GM21367 (cell line): ENCODE data around the gene SLC36A2.
"Not testable (repeated sequence)": the region's sequence is repeated elsewhere in the genome, so short reads cannot be mapped to it uniquely, and the experiment has no call there.

Source experiments
- ATAC-seq: cut with Tn5 transposase; IDR thresholded peaks from one replicate; pipeline ENCODE4 v1.9.1; 2021; ENCODE audit not compliant: unreplicated experiment

Gene SLC36A2

DNA sequence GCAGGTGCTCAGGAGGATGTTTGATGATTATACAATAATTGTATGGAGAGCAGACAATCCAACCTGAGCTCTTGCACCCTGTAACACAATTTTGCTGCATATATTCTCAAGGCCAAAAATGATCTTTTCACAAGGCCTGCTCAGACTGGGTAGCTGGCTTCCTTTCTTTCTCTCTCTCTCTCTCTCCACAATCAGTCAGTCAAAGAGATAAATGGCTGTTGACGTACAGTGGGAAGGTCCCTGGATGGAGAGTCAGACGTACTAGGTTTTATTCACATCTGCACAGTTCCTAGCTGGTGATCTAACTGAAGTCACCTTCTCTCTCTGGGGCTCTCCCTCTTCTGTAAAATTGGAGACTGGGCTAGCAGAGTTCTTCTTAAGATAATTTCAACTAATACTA, 19.8 kb downstream of the SLC36A2 start:
- no peak for ATAC-seq

DNA sequence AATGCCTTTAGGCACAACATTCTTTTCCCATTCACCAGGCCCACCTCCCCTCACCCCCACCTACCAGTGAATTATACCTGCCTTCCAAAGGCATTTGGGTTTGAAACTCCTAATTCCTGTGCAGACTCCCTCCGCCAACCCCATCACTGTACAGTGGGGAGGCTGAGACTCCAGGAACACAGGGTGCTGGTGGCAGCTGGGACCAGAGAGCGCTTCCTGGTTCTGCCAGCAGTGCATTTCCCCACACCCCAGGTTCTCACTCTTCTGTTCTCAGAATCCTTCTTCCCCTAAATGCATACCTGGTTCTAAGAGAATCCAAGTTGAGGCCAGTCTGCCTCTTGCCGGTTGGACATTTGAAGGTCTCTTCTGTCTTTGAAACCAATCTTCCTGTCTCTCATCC, 21.1 kb downstream of the SLC36A2 start:
- ATAC-seq = no peak

DNA sequence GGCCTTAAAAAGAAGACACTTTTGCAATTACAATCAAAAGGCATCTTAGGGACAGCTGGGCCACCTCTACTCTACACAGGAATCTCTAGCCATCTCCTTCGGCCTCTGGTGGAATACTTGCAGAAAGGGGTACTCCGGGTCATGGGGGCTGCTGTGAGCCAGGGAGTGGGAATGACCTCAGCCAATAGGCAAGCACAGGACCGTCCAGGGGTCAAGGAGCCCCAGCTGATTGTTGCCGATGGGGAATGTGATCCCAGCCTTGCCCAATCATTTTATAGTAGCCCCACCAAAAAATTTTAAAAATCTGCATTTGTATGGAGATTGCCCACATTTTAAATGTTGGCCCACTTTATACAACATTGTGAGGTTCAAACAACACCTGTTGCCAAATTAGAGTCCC, 26.9 kb downstream of the SLC36A2 start:
- ATAC-seq = no peak

DNA sequence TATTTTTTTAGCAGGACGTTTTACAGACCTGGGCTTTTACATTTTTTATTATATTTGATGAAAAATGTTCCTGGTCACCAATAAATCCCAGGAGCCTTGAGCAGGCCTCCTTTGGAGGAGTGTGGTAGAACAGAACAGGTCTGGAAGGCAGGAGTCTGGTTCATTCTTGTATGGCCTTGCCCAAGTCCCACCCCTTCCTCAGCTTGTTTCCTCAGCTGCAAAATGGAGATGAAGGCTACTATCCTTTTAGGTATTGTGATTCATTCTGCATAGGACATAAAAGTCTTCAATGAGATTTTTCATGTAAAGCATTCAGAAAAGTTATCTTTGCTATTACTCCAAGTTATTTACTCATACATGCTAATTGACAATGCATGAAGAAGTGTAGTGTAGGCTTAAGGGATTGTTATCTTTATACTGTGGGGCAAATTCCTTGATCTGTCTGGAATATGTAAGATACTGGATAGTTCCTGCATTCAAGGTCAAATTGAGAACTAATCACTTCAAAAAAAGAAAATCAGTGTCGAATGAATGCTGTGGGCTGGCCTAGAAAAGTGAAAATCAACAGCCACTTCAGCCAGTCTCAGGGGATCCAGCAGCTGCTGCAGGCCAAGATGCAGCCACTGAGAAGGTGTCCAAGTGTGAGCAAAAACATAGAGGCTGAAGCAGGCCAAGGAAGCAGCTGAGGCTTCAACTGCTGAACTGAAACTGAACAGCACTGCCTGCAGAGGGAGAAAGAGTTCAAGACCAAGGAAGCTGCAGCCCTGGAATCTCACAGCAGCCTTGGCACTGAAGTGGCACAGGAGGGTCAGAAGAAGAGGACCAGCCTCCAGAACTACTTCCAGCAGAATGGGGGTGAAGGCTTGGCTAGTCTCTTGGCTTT, 28.3 kb downstream of the SLC36A2 start:
- peak; percentile 80 for ATAC-seq

DNA sequence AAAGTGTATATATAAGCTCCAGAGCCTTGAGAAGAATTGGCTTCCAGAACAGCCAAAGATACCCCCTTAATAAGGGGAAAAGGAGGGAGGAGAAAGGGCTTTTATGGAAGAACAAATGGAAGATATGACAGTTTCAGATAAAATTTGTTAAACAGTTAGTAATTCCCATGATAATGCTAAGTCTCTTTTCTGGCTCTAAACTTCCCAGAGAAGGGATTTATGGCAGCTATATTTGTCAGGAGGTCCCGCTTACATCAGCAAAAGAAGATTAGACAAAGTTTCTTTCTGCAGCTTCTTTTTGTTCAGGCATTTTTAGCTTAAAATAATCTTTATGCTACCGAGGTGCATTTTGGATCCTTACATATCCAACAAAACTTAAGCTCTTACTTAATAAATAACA, 29.5 kb downstream of the SLC36A2 start:
- ATAC-seq = no peak

DNA sequence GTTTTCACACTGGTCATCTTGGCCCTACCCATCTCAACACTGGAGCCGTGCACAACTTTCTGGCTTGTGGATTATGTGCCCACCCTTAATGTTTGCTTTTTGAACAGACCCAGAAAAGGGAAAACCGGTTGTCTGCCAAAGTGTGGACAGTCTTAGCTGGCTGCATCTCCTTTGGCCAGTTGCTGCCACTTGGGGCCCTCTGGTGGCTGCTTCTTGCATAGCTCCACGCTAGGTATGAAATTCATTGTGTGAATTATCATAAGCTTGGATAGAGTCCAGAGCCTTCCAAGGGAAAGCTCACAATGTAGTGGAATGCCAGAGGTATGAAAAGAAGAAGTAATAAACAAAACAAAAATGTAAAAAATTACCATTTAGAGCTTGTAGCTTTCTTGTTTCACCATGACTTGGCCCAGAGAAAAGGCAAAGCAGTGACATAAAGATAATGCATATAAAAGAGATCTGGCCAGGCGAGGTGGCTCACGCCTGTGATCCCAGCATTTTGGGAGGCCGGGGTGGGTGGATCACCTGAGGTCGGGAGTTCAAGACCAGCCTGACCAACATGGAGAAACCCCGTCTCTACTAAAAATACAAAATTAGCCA, 31.3 kb downstream of the SLC36A2 start:
- ATAC-seq = peak; percentile 70

DNA sequence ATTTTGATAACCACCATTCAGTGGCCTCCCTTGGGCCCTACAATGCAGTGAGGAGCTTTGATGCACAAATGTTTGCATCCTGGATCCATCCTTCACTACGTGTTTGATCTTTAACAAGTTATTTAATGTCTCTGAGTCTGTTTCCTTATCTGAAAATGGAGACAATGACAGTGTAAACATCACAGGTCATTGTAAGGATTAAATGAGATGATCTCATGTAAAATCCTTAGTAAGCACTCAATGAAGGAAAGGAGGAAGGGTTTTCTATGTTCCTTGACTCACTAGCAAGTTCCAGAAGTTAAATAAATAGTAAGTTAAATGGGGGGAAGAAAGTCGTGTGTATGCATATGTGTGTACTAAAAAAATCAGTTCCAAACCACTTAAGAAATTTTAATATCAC, 34.0 kb downstream of the SLC36A2 start:
- ATAC-seq = no peak

DNA sequence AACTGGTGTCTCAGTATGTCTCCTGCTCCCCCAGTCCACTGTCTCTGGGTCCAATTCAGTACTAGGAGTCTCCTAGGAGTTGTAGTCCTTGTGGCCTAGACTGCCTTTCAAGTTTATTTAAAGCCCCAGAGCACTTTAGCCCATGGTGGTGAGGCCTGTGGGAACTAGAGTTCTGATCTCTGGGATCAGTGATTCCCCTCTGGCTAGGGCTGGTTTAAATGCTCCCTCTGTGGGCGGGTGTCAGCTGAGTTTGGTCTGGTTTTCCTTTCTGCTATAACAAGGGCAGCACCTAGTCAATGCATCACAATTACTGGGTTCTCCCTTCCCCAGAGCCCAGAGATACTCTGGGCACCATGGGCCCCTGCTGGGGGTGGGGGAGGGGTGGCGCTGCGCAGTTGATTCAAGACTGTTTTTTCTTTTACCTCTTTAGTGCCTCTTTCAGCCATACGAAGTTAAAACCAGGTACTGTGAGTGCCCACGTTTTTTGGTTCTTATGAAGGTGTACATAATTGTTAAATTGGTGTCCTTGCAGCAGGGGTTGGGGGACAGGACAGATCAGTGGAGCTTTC, 34.5 kb downstream of the SLC36A2 start:
- no peak for ATAC-seq

DNA sequence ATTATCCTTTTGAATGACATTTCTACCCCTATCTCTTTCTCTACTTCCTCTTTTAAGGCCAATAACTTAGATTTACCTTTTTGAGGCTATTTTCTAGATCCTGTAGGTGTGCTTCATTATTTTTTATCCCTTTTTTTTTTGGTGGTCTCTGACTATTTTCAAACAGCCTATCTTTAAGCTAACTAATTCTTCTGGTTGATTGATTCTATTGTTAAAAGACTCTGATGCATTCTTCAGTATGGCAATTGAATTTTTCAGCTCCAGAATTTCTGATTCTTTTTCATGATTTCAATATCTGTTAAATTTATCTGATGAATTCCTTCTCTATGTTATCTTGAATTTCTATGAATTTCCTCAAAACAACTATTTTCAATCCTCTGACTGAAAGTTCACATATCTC, 36.4 kb downstream of the SLC36A2 start:
- ATAC-seq = no peak

DNA sequence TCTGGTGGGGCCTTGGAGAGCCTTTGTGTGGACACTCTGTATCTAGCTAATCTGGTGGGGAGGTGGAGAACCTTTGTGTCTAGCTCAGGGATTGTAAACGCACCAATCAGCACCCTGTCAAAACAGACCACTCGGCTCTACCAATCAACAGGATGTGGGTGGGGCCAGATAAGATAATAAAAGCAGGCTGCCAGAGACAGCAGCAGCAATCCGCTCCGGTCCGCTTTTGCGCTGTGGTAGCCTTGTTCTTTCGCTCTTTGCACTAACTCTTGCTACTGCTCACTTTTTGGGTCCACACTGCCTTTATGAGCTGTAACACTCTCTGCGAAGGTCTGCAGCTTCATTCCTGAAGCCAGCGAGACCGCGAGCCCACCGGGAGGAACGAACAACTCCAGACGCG, 37.5 kb downstream of the SLC36A2 start:
- not testable (repeated sequence) for ATAC-seq

DNA sequence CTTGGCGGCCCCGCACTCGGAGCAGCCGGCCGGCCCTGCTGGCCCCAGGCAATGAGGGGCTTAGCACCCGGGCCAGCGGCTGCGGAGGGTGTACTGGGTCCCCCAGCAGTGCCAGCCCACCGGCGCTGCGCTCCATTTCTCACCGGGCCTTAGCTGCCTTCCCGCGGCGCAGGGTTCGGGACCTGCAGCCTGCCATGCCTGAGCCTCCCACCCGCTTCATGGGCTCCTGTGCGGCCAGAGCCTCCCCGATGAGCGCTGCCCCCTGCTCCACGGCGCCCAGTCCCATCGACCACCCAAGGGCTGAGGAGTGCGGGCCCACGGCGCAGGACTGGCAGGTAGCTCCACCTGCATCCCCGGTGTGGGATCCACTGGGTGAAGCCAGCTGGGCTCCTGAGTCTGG, 38.1 kb downstream of the SLC36A2 start:
- ATAC-seq = not testable (repeated sequence)

DNA sequence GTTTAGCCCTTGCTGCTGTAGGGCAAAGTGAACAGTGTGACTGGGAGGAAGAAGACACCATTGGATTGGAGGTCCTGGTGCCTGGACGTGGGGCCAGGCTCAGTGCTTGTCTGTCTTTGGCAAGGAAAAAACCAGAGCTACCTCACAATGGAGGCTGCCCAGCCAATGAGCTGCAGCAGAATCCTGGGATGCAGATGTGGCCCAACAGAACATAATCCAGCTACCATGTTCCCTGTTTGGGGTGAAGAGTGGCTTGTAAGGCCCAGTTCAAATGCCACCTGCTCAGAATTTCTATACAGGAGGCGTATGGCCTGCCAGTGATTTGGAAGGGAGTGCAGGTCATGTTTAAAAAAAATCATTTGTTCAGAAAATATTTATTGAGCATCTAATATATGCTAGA, 43.7 kb downstream of the SLC36A2 start, which contains the start of gene SLC36A3:
Gene SLC36A3 (minus strand): TSS at position 101 of the 400 bp plus-strand sequence. CDS start 412 bp downstream, outside the sequence.
- no peak for ATAC-seq

DNA sequence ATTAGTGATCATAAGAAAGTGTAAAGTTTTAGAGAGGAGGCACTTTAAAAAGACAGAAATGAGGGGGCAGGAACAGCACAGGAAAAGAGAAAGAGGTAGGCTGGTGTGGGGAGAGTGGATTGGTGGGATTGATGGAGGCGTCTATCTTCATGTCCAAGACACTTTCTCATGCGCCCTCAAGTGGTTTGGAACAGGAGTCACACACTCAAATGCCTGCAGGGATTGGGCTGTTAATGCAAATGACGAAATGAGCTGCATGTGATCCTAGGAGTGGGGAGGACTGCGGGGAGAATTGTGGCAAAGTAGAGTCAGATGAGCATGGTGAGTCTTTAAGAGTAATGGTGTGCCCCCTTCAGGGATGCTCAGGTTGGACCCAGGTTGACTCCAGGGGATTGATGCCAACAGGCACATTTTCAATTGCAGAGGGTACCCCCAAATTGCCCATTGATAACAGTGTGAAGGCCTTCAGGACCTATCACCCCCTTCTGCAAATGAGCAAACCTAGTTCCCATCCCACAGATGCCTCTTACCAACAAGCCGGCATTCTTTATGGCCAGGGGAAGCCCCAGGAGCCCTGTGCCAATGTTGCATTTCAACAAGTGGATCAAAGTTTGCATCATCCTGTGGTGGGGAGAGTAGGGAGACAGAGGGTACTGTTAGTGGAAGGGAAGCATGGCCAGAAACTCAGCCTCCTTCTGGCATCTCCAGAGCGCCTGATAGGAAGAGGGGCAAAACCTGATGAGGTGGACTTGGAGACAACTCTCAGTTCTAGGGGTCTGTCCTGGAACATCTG, 49.1 kb downstream of the SLC36A2 start:
- ATAC-seq = no peak

DNA sequence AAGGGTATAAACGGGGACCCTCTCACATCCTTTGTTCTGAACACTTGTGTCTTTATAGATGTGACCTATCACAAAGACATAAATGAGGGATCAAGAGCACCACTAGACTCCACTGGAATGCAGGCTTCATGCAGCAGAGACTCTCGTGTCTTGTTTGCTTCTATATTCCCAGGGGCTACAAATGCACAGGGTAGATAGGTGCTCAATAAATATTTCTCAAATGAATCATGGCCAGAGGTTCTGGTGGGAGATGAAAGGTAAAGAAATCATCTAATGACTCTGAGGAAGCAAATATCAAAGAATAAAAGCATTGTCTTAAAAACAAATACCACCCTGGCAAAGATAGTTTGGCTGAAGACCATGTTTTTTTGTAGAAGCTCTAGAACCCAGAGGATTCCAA, 50.4 kb downstream of the SLC36A2 start:
- ATAC-seq = no peak

DNA sequence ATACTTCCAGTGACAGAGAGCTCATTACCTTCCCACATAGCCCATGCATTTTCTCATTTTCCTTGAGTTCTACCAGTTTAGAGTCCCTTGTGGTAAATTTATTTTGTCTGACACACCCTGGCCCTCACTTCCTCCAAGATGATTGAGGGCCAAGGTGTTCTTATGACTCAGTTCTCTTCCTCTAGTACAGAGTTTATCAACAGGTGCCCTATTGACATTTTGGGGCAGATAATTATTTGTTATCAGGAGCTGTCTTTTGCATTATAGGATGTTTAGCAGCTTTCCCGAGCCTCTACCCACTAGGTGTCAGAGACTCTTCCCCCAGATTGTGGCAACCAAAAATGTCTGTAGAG, 50.9 kb downstream of the SLC36A2 start:
- no peak for ATAC-seq

DNA sequence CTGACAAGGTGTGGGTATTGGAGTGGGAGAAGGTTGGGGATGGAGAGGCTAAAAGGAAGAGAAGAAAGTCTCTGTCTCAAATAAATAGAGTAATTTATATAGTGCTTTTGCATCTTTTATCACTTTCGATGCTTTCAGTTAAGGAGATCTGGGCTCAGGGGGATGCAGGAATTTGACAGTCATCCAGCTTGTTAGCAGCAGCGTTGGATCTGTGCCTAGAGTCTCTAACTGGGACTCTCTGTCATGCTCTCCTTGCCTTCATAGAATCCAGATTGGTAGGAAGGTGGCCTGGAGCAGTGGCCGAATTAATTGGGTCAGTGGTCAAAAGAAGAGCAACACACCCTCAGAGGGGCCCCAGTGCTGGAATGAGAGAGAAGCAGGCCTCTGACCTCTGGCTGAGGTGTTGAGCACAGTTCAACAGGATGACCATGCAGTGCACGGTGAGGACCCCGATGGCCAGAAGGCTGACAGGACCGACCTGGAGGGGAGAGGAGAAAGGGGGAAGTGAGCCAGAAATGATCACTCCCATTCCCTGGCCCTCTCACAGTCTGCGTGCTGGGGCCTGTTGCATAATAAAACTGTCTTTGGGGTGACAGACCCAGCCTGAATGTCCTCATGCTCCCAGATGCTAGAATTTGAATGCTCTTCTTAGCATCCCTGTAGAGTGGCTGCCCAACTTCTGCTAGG, 51.4 kb downstream of the SLC36A2 start:
- ATAC-seq = no peak

DNA sequence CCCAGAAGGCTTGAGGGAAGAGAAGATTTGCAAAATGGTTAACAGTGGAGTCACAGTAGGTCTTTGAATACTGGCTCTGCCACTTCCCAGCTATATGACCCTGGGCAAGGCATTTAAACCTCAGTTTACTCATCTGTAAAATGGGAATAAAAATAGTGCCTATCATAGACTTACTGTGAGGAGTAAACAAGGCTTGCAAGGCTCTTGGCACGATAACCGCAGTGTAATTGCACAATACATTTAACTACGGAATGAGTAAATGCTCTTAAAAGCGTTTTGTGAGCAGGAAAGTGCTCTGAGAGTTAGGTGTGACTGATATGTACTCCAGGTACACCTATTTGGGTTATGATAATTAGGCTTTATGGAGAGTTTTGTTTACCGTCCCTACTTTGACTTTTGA, 52.2 kb downstream of the SLC36A2 start:
- no peak for ATAC-seq

DNA sequence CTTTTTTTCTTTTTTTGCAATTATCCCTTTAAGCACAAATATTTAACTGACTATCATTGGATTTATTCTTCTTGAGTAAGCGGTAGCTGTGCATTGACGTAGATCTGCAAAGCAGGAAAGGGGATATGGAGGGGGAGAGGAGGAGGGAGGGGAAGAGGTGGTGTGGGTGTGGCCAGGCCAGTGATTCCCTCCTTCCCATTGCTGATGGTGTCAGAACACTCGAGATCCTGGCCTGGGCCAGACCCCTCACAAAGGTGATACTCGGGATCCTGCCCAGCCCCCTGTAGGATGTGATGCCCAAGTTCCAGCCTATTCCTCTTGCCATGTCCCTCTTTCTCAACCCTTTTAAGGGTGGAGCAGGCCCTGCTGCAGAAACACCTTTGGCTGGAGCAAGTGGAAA, 53.7 kb downstream of the SLC36A2 start:
- ATAC-seq = no peak

DNA sequence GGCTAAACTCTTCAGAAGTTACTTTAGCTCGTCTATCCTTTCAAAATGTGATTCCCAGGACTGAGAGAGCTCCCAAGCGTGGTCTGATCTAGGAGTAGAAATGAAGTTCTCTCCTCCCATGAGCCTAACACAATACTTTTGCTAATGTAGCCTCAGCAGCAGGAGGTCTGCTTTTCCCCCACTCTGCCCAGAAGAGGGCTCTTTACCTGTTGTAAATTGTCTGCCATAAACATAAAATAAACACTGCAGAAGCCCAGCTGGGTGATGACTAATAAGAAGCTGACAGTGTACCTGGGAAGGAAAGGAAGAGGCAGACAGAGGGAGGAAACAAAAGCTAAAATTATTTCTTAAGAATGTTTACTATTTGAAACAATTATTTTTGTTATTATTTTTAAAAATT, 59.2 kb downstream of the SLC36A2 start:
- ATAC-seq = peak; percentile 62

DNA sequence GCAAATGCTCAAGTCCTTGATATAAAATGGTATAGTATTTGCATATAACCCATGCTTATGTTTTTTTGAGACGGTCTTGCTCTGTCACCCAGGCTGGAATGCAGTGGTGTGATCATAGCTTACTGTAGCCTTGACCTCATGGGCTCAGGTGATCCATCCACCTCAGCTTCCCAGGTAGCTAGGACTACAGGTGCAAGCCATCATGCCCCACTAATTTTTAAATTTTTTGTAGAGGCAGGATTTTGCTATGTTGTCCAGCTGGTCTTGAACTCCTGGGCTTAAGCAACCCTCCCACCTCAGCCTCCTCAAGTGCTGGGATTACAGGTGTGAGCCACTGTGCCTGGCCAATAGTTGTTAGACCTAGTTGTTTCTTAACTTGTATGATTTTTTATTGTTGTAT, 61.1 kb downstream of the SLC36A2 start:
- no peak for ATAC-seq

DNA sequence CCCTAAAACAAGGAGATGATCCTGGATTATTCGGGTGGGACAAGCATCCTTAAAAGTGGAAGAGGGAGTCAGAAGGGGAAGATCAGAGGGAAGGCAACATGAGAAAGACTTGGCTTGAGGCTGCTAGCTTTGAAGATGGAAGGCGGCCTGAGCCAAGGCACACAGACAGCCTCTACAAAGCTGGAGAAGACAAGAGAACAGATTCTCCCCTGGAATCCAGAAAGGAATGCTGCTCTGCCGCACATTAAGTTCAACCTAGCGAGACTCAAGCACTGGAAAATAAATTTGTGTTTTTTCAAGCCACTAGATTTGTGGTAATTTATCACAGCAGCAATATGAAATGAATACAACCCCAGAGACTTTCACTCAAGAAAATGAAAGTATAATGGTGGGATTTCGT, 61.7 kb downstream of the SLC36A2 start:
- ATAC-seq = no peak
